ENCODE results near the gene RAMP1.

The RAMP1 gene

GRCh38 chr2:237894986-237895543 is 35.6 kb downstream of the RAMP1 start:
- no peak for DNase-seq (ENCODE audit: low read depth in 2 of 2, low spot score in 1 of 2)

GRCh38 chr2:237895544-237896506 is 36.4 kb downstream of the RAMP1 start:
- no peak for DNase-seq (ENCODE audit: low read depth in 2 of 2, low spot score in 1 of 2)

GRCh38 chr2:237896507-237896892 is 37.1 kb downstream of the RAMP1 start:
- no peak for DNase-seq (ENCODE audit: low read depth in 2 of 2, low spot score in 1 of 2)

DNA sequence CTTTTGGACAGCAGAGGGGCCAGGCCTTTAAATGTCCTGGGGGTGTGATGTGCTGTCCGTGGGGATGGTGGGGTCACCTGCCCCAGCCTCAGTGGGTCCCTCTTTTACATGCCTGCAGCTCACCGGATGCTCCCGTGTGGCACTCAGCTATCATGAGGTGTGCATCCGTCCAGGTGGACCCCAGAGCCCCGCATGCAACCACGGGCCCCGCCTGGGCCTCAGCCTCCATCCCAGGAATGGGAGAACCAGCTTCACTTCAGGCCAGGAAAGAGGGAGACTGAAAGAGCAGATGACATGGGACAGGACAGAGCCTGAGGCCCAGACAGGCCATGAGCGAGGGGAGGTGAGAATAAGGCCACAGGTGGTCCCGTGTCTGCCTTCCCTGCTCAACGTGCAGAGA is 37.5 kb downstream of the RAMP1 start:
- DNase-seq (ENCODE audit: low read depth in 2 of 2, low spot score in 1 of 2), result no peak

GRCh38 chr2:237898057-237898414 is 38.6 kb downstream of the RAMP1 start:
- DNase-seq (ENCODE audit: low read depth in 2 of 2, low spot score in 1 of 2), result no peak

DNA sequence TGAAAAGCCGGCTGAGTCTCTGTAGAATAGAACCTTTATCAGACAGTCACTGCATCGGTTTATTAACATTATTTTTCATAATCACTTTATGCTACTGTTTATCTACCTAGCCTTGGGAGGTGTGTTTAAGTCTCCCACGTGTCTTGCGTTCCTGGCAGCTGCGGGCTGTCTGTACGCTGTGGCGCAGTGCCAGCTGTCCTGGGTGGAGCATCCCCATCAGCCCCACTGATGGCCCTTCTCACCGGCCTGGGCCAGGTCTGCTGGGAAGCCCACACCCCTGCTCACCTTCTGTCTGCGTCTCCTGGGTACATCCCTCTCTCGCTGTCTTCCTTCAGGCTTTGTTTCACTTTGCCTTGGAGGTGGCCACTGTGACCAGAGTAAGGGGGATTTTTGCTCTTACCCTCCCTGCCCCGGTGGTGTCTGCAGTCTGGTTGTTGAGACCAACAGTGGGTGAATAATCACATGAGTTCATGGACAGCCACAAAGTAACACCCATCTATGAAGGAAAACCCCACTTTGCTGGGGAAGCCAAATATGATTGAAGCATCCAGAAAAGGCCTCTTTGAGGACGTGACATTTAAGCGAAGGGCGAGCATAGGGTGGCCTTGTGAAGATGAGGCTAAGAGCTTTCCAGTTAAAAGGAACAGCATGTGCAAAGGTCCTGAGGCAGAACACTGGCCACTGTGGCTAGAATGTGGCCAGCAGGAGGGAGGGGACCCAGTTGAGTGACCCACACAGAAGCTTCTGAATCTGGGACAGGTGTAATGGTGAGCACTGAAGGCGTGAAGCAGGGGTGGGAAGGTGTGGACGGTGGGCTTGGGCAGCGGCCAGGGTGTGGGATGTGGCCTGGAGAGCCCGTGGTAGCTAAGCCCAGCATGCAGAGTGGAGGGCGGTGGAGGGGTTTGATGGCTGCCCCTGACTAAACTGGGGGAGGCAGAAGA is 41.7 kb downstream of the RAMP1 start:
- DNase-seq (ENCODE audit: low read depth in 2 of 2, low spot score in 1 of 2), result no peak

GRCh38 chr2:237901932-237902850 is 42.8 kb downstream of the RAMP1 start:
- no peak for DNase-seq (ENCODE audit: low read depth in 2 of 2, low spot score in 1 of 2)

DNA sequence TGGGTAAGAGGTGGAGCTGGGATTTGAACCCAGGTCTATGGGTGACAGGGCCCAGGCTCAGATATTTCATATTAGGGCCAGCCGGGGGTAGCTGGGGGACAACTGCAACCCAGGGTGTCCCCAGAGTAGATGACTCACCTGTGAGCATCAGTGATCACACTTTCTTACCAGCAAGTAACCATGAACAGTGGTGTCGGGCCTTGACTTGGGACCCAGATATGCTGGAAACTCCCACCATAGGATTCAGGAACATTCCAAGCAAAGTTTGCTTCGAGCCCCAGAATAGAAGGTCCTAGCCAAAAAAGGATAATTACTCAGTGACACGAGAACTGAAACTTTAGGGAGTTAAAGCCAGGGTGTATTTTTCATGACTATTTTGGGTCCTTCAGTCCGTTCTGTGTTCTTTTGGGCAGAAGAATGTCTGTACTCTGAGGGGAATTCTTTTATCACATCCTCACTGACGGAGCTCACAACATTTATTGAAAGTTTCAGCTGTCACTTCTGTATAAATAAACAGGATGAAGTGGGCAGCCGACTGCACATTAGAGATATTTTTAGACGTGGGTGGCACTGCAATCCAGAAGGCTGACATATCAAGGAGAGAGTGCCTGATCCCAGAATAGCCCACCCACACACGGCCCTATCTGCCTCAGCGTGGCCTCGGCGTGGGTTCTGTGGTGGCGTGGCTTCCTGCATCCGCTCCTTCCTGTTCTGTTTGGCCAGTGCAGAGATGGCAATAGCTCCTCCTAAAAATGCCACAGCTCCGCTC is 45.6 kb downstream of the RAMP1 start:
- no peak for DNase-seq (ENCODE audit: low read depth in 2 of 2, low spot score in 1 of 2)

DNA sequence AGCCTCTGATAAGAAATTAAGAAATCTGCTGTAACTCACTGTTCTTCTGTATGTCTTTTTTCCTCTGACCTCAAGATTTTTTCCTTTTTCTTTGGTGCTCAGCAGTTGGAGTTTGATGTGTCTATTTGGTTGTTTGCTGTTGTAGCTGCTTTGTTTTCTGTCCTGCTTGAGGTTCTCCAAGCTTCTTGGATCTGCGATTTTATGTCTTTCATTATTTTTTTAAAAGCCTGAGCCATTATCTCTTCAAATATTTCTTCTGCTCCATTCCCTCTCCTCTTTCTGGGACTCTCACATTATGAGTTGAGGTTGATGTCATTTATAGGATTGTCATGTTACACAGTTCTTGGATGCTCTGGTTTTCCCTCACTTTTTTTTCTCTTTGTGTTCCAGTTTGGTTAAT is 47.7 kb downstream of the RAMP1 start:
- DNase-seq (ENCODE audit: low read depth in 2 of 2, low spot score in 1 of 2), result no peak

GRCh38 chr2:237909075-237909695 is 49.8 kb downstream of the RAMP1 start:
- no peak for DNase-seq (ENCODE audit: low read depth in 2 of 2, low spot score in 1 of 2)

DNA sequence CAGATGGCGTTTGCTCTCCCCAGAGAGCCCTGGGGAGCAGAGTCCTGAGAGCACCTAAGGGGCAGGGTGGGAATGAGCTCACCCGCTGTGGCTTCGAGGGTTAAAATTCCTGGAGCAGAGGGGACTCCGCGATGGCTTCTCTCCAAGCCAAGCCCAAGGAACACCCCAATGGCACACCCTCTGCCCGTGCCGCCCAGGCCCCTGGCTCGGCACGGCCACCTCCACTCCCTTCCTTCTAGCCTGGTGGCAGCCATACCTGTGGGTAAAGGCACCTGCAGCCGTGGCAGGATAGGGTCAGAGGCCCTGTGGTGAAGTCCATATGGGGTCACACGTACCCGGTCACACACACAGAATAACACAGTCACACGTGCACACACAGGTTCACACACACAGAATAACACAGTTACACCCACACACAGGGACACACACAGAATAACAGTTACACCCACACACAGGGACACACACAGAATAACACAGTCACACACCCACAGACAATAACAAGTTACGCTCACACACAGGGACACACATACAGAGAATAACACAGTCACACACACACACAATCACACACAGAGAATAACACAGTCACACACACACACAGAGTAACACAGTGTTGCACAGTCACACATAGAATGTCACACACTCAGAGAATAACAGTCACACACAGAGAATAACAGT is 50.5 kb downstream of the RAMP1 start:
- DNase-seq (ENCODE audit: low read depth in 2 of 2, low spot score in 1 of 2), result no peak

DNA sequence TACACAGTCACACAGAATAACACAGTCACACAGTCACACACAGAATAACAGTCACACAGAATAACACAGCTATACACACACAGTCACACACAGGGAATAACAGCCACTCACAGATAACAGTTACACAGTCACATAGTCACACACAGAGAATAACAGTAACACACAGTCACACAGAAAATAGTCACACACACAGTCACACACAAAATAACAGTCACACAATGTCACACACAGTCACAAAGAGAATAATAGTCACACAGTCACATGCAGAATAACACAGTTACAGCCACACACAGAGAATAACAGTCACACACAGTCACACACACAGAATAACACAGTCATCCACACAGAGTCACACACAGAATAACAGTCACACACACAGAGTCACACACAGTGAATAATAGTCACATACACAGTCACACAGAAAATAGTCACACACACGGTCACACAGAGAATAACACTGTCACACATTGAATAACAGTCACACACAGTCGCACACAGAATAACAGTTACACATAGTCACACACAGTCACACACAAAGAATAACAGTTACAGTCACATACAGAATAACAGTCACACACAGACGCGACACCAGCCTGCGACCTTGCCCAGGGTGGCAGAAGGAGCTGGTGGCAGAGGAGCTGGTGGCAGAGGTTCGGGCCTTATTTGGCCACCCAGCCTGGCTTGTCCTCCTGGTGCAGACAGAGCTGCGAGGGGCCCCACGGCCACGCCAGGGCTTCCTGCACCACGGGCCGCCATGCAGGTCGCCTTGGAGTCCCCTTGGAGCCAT is 51.3 kb downstream of the RAMP1 start:
- DNase-seq (ENCODE audit: low read depth in 2 of 2, low spot score in 1 of 2), result no peak

GRCh38 chr2:237911363-237912017 is 52.1 kb downstream of the RAMP1 start:
- no peak for DNase-seq (ENCODE audit: low read depth in 2 of 2, low spot score in 1 of 2)

DNA sequence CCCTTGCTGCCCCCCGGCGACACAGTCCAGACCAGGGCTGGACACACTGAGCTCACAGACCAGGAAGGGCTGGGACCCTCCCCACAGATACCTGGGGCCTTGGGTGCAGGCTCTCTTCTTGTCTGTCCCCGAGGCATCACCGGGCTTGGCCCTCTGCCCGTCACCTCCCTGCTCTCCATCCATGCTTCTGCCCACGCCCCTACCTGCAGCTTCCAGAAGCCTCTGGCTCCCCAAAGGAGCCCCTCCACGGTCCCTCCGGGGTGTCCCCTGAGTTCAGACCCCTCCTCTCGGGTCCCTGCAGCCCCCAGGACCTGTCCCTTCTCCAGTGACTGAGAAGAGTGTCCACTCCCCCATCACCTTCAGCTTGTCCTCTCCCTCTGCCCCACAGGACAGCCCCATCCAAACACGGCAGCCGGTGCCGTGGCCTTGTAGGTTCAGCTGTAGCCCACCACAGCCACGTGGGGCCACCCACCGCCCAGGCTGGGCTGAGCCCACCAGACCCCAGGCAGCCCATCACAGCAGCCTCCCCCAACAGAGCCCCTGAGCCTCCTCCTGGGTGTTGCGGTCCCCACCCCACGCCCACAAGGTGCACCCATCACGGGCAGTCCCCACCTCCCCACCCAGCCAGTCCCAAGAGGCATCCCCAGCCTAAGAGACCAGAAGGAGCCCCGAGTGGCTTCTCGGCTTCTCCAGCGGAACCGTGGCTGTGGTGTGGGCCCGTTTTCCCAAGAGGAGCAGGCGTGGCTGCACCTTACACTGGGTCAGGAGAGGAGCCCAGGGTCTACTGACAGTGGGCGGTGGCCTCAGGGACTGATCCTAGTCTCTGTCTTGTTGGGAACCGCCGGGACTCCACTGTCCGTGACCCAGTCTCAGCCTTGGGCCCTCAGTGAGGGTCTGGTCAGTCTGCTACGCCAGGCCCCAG is 53.1 kb downstream of the RAMP1 start:
- no peak for DNase-seq (ENCODE audit: low read depth in 2 of 2, low spot score in 1 of 2)

GRCh38 chr2:237913193-237913917 is 53.9 kb downstream of the RAMP1 start:
- no peak for DNase-seq (ENCODE audit: low read depth in 2 of 2, low spot score in 1 of 2)

DNA sequence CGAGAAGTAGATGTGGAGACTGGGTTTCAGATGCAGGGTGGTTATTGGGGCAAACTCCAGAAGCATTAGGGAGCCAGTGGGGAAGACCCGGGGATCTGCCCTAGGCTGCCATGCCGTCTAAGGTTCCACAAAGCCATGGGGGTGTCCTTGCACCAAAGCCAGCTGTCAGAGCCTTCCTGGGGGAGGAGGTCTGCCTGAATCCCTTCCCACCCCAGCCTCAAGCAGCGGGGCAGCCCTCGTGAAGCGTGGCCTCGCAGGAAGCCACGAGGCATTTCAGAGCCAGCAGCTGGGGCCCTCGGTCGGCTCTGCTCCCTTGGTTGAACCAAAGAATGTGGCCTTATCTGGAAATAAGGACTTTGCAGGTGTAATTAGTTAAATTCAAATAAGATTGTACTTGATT is 56.2 kb downstream of the RAMP1 start:
- DNase-seq (ENCODE audit: low read depth in 2 of 2, low spot score in 1 of 2), result no peak
